HepG2 (cell line): Measurements from ENCODE around the gene LRR1. TPM values are rescaled to one million over a fixed set of nuclear protein-coding genes. Genes with fewer than 3 reads are reported as not detected.

Experiments
- ADNP ChIP-seq: sonication (generic); formaldehyde crosslinking; IDR thresholded peaks from 2 replicates; pipeline ENCODE4 v1.4.0; 2020; ENCODE audit warnings: missing genetic modification reagents
- ATF1 ChIP-seq: IDR thresholded peaks from 2 replicates; pipeline ENCODE4 v1.6.1; 2016; ENCODE audit warnings: mild to moderate bottlenecking, control low read depth
- CEBPG ChIP-seq: IDR thresholded peaks from 2 replicates; pipeline ENCODE4 v1.6.1; 2016
- CREM ChIP-seq, 2 experiments: sonication (generic) in 1 of 2; formaldehyde crosslinking in 1 of 2; IDR thresholded peaks; 2 replicates each; pipeline versions ENCODE4 v1.4.0 to v1.6.1; 2016 to 2020; ENCODE audit warnings: antibody characterized with exemption in 1 of 2, mild to moderate bottlenecking in 1 of 2, missing genetic modification reagents in 1 of 2
- HES4 ChIP-seq: sonication (generic); formaldehyde crosslinking; IDR thresholded peaks from 2 replicates; pipeline ENCODE4 v1.9.0; 2021; ENCODE audit warnings: mild to moderate bottlenecking, missing genetic modification reagents, borderline replicate concordance
- HOXD1 ChIP-seq: sonication (generic); formaldehyde crosslinking; IDR thresholded peaks from 2 replicates; pipeline ENCODE4 v1.5.0; 2020; ENCODE audit warnings: missing genetic modification reagents
- KDM3A ChIP-seq: IDR thresholded peaks from 2 replicates; pipeline ENCODE4 v1.6.1; 2018; ENCODE audit warnings: low read depth, missing compliant biosample characterization
- KDM5A ChIP-seq: fragments of 200-600 bp; sonication (generic); IDR thresholded peaks from 2 replicates; pipeline ENCODE4 v1.7.0; 2018; ENCODE audit warnings: antibody characterized with exemption, mild to moderate bottlenecking, low read length, borderline replicate concordance
- KLF16 ChIP-seq, 2 experiments: sonication (generic) in 1 of 2; formaldehyde crosslinking in 1 of 2; IDR thresholded peaks; 2 replicates each; pipeline versions ENCODE4 v1.6.1 to v1.8.0; 2016 to 2023; ENCODE audit warnings: missing genetic modification reagents in 2 of 2, missing compliant biosample characterization in 1 of 2
- MAF1 ChIP-seq: sonication (generic); formaldehyde crosslinking; IDR thresholded peaks from 2 replicates; pipeline ENCODE4 v1.5.0; 2020; ENCODE audit warnings: missing genetic modification reagents, borderline replicate concordance
- POLR2G ChIP-seq: fragments of 200-400 bp; formaldehyde crosslinking; IDR thresholded peaks from 2 replicates; pipeline ENCODE4 v1.6.1; 2018; ENCODE audit warnings: mild to moderate bottlenecking, low read depth, low read length, moderate library complexity
- RCOR2 ChIP-seq: IDR thresholded peaks from 2 replicates; pipeline ENCODE4 v1.6.1; 2016; ENCODE audit warnings: missing biosample characterization, missing genetic modification reagents
- RORA ChIP-seq: sonication (generic); formaldehyde crosslinking; IDR thresholded peaks from 2 replicates; pipeline ENCODE4 v1.5.0; 2020; ENCODE audit warnings: mild to moderate bottlenecking, missing genetic modification reagents, moderate library complexity
- SKI ChIP-seq: fragments of 450-650 bp; IDR thresholded peaks from one replicate; pipeline ENCODE4 v1.6.1; 2018; ENCODE audit warnings: mild to moderate bottlenecking; ENCODE audit not compliant: partially characterized antibody
- SMARCE1 ChIP-seq: fragments of 450-650 bp; IDR thresholded peaks from 2 replicates; pipeline ENCODE4 v1.6.1; 2017; ENCODE audit warnings: borderline replicate concordance
- SP4 ChIP-seq: sonication (generic); formaldehyde crosslinking; IDR thresholded peaks from 2 replicates; pipeline ENCODE4 v1.8.1; 2023; ENCODE audit warnings: mild to moderate bottlenecking, missing genetic modification reagents
- SRY ChIP-seq: sonication (generic); formaldehyde crosslinking; IDR thresholded peaks from 2 replicates; pipeline ENCODE4 v1.8.0; 2022; ENCODE audit warnings: mild to moderate bottlenecking, missing genetic modification reagents
- TSC22D2 ChIP-seq: sonication (generic); formaldehyde crosslinking; IDR thresholded peaks from 2 replicates; pipeline ENCODE4 v1.5.1; 2020; ENCODE audit warnings: missing genetic modification reagents, mild to moderate bottlenecking, borderline replicate concordance
- ZMYM4 ChIP-seq: sonication (generic); formaldehyde crosslinking; IDR thresholded peaks from 2 replicates; pipeline ENCODE4 v1.8.1; 2023; ENCODE audit warnings: mild to moderate bottlenecking, missing genetic modification reagents
- ZNF205 ChIP-seq: IDR thresholded peaks from 2 replicates; pipeline ENCODE4 v1.6.1; 2018; ENCODE audit warnings: missing biosample characterization, missing genetic modification reagents
- ZNF331 ChIP-seq: sonication (generic); formaldehyde crosslinking; IDR thresholded peaks from 2 replicates; pipeline ENCODE4 v1.4.0; 2020; ENCODE audit warnings: missing genetic modification reagents
- polyA plus RNA-seq, 8 experiments: library from polyadenylated mRNA; depleted of rRNA in 3 of 8; stranded (reverse) in 7 of 8; unstranded in 1 of 8; fragments of >200 nt; fragmentation: Illumina TruSeq in 4 of 8; extraction: Trizol in 4 of 8; gene quantifications; 2 replicates each; pipeline versions ENCODE4 v1.2.1 to v1.2.3, GENCODE V29; 2011 to 2016; ENCODE audit warnings: low read depth in 4 of 8, missing spikeins in 1 of 8, mixed read lengths in 1 of 8; ENCODE audit not compliant: insufficient read depth in 1 of 8
- total RNA-seq, 5 experiments: library from RNA; depleted of rRNA; stranded (reverse); fragments of >200 nt; fragmentation: Illumina TruSeq; extraction: Trizol; gene quantifications; 2 replicates each; pipeline ENCODE4 v1.2.3, GENCODE V29; 2016; ENCODE audit warnings: low read depth in 1 of 5
- TF ChIP-seq, protein P1 (sequence below): sonication (generic); formaldehyde crosslinking; IDR thresholded peaks from 2 replicates; pipeline ENCODE4 v1.4.0; 2020; ENCODE audit warnings: missing genetic modification reagents
- TF ChIP-seq, protein P2 (sequence below): sonication (generic); formaldehyde crosslinking; IDR thresholded peaks from 2 replicates; pipeline ENCODE4 v1.4.0; 2020; ENCODE audit warnings: missing genetic modification reagents, borderline replicate concordance
- TF ChIP-seq, protein P3 (sequence below): IDR thresholded peaks from 2 replicates; pipeline ENCODE4 v1.6.1; 2016; ENCODE audit warnings: missing compliant biosample characterization, missing genetic modification reagents, borderline replicate concordance
- TF ChIP-seq, protein P4 (sequence below): fragments of 450-650 bp; IDR thresholded peaks from 2 replicates; pipeline ENCODE4 v1.6.1; 2016

The LRR1 gene
- total and polyA plus RNA-seq, 2 of the 13 experiments (the other 11 are each of a cell fraction or from before 2014, with no cell fraction given) = 7.0 to 36.2 TPM

DNA sequence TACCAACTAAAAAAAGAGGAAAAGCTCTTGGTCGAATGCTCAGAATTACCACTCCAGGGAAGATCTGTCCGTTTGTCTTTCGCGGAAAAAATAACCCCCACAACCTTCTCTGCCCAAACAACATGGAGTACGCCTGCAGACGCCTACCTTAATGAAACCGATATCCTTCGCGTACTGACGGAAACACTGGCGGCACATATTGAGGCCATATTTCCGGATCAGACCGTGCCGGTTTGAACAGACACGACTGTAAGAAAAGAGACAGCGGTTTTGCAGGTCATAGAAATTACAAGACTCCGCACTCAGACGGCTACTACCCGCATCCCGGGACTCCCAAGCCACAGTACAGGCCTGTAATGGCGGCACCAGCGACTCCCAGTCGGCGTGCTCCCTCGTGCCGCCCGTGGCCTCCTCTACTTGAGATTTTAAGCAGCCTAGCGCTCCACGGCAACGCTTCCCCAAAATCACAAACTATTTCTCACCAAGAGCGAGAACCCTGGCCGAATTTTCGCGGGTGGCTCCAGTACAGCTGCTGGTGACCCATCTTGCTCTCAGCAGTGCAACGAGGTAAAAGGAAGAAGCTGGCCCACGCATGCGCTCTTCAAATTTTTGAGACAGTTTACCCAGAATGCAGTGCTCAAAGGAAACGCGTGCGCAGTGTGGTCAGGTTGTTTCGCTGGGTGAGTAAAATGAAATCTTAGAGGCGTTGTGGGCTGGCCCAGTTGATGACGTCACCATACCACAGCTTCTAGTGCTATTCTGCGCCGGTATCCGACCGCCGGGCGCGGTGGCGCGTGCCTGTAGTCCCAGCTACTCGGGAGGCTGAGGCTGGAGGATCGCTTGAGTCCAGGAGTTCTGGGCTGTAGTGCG lies 12.7 kb upstream of the LRR1 start, which contains the start of gene RPS29 (continued):
- TF ChIP-seq CREM (IDR thresholded peaks at IDR 0.05) (peak; percentile 95), CREM (CRISPR knock-in tag; IDR thresholded peaks at IDR 0.05) (peak; percentile 64; the same call in 1 of the 2 replicates), SMARCE1 (no peak), HES4 (CRISPR knock-in tag) (0 out of 2 replicates have a peak, but pooled peaks have one; percentile 19), TSC22D2 (CRISPR knock-in tag) (0 out of 2 replicates have a peak, but pooled peaks have one; percentile 17), SRY (CRISPR knock-in tag) (peak; percentile 75; the same call in 1 of the 2 replicates), ZNF331 (CRISPR knock-in tag) (peak; percentile 63), MAF1 (CRISPR knock-in tag) (peak; percentile 99), ZMYM4 (CRISPR knock-in tag) (peak; percentile 77; the same call in 1 of the 2 replicates), ZNF205 (CRISPR knock-in tag) (peak; percentile 62), SP4 (CRISPR knock-in tag) (peak; percentile 38; the same call in 1 of the 2 replicates), CEBPG (CRISPR knock-in tag) (peak; percentile 40; the same call in 1 of the 2 replicates), HOXD1 (CRISPR knock-in tag) (peak; percentile 13; the same call in 1 of the 2 replicates), RORA (CRISPR knock-in tag) (no peak), KLF16 (CRISPR knock-in tag; IDR thresholded peaks at IDR 0.05) (peak in 1 of 2 experiments; percentile 40; a peak in 2 of 4 replicates), SKI (peak; percentile 19), KDM3A (CRISPR knock-in tag) (0 out of 2 replicates have a peak, but pooled peaks have one; percentile 65), ATF1 (CRISPR knock-in tag) (peak; percentile 94), KDM5A (peak; percentile 78; the same call in 1 of the 2 replicates), POLR2G (peak; percentile 99), ADNP (CRISPR knock-in tag) (no peak), RCOR2 (peak; percentile 76; the same call in 1 of the 2 replicates)
- TF ChIP-seq, protein P1, sequence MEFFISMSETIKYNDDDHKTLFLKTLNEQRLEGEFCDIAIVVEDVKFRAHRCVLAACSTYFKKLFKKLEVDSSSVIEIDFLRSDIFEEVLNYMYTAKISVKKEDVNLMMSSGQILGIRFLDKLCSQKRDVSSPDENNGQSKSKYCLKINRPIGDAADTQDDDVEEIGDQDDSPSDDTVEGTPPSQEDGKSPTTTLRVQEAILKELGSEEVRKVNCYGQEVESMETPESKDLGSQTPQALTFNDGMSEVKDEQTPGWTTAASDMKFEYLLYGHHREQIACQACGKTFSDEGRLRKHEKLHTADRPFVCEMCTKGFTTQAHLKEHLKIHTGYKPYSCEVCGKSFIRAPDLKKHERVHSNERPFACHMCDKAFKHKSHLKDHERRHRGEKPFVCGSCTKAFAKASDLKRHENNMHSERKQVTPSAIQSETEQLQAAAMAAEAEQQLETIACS = peak; percentile 49; the same call in 1 of the 2 replicates
- TF ChIP-seq, protein P2, sequence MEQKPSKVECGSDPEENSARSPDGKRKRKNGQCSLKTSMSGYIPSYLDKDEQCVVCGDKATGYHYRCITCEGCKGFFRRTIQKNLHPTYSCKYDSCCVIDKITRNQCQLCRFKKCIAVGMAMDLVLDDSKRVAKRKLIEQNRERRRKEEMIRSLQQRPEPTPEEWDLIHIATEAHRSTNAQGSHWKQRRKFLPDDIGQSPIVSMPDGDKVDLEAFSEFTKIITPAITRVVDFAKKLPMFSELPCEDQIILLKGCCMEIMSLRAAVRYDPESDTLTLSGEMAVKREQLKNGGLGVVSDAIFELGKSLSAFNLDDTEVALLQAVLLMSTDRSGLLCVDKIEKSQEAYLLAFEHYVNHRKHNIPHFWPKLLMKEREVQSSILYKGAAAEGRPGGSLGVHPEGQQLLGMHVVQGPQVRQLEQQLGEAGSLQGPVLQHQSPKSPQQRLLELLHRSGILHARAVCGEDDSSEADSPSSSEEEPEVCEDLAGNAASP (CRISPR knock-in tag) = peak; percentile 9
- TF ChIP-seq, protein P3, sequence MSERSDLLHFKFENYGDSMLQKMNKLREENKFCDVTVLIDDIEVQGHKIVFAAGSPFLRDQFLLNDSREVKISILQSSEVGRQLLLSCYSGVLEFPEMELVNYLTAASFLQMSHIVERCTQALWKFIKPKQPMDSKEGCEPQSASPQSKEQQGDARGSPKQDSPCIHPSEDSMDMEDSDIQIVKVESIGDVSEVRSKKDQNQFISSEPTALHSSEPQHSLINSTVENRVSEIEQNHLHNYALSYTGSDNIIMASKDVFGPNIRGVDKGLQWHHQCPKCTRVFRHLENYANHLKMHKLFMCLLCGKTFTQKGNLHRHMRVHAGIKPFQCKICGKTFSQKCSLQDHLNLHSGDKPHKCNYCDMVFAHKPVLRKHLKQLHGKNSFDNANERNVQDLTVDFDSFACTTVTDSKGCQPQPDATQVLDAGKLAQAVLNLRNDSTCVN (CRISPR knock-in tag) = no peak
- TF ChIP-seq, protein P4, sequence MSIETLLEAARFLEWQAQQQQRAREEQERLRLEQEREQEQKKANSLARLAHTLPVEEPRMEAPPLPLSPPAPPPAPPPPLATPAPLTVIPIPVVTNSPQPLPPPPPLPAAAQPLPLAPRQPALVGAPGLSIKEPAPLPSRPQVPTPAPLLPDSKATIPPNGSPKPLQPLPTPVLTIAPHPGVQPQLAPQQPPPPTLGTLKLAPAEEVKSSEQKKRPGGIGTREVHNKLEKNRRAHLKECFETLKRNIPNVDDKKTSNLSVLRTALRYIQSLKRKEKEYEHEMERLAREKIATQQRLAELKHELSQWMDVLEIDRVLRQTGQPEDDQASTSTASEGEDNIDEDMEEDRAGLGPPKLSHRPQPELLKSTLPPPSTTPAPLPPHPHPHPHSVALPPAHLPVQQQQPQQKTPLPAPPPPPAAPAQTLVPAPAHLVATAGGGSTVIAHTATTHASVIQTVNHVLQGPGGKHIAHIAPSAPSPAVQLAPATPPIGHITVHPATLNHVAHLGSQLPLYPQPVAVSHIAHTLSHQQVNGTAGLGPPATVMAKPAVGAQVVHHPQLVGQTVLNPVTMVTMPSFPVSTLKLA = peak; percentile 66
